HepG2 (cell line): ENCODE results near the gene MTMR10. TPM values are rescaled to one million over a fixed set of nuclear protein-coding genes. Genes with fewer than 3 reads are reported as not detected.

Experiments
- CHCHD3 ChIP-seq: sonication (generic); formaldehyde crosslinking; IDR thresholded peaks from 2 replicates; pipeline ENCODE4 v1.8.0; 2022; ENCODE audit warnings: mild to moderate bottlenecking, missing genetic modification reagents, moderate library complexity
- SYNCRIP ChIP-seq: fragments of 200-400 bp; formaldehyde crosslinking; IDR thresholded peaks from 2 replicates; pipeline ENCODE4 v1.6.1; 2018; ENCODE audit warnings: mild to moderate bottlenecking, low read depth, low read length; ENCODE audit not compliant: insufficient read depth
- ZFP36L2 ChIP-seq: sonication (generic); formaldehyde crosslinking; IDR thresholded peaks from 2 replicates; pipeline ENCODE4 v1.4.0; 2020; ENCODE audit warnings: missing genetic modification reagents
- polyA plus RNA-seq, 8 experiments: library from polyadenylated mRNA; depleted of rRNA in 3 of 8; stranded (reverse) in 7 of 8; unstranded in 1 of 8; fragments of >200 nt; fragmentation: Illumina TruSeq in 4 of 8; extraction: Trizol in 4 of 8; gene quantifications; 2 replicates each; pipeline versions ENCODE4 v1.2.1 to v1.2.3, GENCODE V29; 2011 to 2016; ENCODE audit warnings: low read depth in 4 of 8, missing spikeins in 1 of 8, mixed read lengths in 1 of 8; ENCODE audit not compliant: insufficient read depth in 1 of 8
- total RNA-seq, 5 experiments: library from RNA; depleted of rRNA; stranded (reverse); fragments of >200 nt; fragmentation: Illumina TruSeq; extraction: Trizol; gene quantifications; 2 replicates each; pipeline ENCODE4 v1.2.3, GENCODE V29; 2016; ENCODE audit warnings: low read depth in 1 of 5
- TF ChIP-seq, protein P1 (sequence below): sonication (generic); formaldehyde crosslinking; IDR thresholded peaks from 2 replicates; pipeline ENCODE4 v1.5.0; 2020; ENCODE audit warnings: missing genetic modification reagents, mild to moderate bottlenecking, borderline replicate concordance
- TF ChIP-seq, protein P2 (sequence below): sonication (generic); formaldehyde crosslinking; IDR thresholded peaks from 2 replicates; pipeline ENCODE4 v1.4.0; 2020; ENCODE audit warnings: low read depth, mild to moderate bottlenecking, missing genetic modification reagents
- TF ChIP-seq, protein P3 (sequence below): IDR thresholded peaks from 2 replicates; pipeline ENCODE4 v1.4.0; 2020; ENCODE audit warnings: mild to moderate bottlenecking, missing genetic modification reagents
- TF ChIP-seq, protein P4 (sequence below): IDR thresholded peaks from 2 replicates; pipeline ENCODE4 v1.6.1; 2018; ENCODE audit warnings: missing genetic modification reagents

The MTMR10 gene
- total and polyA plus RNA-seq, 2 of the 13 experiments (the other 11 are each of a cell fraction or from before 2014, with no cell fraction given): 10.2 to 17.4 TPM

DNA sequence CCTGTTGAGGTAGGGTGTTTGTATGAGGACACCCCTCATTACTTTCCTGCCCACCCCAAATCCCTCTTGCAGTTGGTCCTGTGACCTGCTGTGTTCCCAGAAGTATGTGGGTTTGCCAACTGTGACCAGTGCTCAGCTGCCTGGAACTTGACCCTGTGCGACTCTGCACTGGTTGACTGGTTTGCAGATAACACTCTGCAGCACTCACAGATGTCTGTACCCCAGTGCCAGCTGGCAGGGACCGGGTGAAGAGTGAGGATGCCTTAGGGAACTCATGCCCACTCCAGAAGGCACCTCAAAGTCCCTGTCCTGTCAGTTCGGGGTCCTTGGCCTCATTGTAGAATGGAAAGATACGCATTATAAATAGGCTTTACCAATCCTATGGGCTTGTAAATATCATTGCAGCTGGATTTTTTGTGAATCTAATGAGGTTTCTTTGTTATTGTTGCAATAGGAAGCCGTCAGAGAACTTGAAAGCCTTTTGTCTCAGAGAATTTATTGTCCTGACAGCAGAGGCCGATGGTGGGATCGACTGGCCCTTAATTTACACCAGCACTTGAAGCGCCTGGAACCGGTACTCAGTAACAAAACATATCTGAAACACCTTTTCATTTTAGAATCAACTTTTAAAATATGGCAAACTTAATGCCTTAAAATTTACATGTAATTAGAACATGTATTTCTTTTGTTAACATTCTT, 69.5 kb downstream of the MTMR10 start (continued):
- TF ChIP-seq, protein P1, sequence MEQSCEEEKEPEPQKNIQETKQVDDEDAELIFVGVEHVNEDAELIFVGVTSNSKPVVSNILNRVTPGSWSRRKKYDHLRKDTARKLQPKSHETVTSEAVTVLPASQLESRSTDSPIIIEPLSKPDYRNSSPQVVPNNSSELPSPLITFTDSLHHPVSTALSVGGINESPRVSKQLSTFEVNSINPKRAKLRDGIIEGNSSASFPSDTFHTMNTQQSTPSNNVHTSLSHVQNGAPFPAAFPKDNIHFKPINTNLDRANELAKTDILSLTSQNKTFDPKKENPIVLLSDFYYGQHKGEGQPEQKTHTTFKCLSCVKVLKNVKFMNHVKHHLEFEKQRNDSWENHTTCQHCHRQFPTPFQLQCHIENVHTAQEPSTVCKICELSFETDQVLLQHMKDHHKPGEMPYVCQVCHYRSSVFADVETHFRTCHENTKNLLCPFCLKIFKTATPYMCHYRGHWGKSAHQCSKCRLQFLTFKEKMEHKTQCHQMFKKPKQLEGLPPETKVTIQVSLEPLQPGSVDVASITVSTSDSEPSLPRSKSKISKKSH (CRISPR knock-in tag): no peak
- no peak for TF ChIP-seq ZFP36L2 (CRISPR knock-in tag)
- TF ChIP-seq, protein P2, sequence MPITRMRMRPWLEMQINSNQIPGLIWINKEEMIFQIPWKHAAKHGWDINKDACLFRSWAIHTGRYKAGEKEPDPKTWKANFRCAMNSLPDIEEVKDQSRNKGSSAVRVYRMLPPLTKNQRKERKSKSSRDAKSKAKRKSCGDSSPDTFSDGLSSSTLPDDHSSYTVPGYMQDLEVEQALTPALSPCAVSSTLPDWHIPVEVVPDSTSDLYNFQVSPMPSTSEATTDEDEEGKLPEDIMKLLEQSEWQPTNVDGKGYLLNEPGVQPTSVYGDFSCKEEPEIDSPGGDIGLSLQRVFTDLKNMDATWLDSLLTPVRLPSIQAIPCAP (CRISPR knock-in tag): no peak
- TF ChIP-seq, protein P3, sequence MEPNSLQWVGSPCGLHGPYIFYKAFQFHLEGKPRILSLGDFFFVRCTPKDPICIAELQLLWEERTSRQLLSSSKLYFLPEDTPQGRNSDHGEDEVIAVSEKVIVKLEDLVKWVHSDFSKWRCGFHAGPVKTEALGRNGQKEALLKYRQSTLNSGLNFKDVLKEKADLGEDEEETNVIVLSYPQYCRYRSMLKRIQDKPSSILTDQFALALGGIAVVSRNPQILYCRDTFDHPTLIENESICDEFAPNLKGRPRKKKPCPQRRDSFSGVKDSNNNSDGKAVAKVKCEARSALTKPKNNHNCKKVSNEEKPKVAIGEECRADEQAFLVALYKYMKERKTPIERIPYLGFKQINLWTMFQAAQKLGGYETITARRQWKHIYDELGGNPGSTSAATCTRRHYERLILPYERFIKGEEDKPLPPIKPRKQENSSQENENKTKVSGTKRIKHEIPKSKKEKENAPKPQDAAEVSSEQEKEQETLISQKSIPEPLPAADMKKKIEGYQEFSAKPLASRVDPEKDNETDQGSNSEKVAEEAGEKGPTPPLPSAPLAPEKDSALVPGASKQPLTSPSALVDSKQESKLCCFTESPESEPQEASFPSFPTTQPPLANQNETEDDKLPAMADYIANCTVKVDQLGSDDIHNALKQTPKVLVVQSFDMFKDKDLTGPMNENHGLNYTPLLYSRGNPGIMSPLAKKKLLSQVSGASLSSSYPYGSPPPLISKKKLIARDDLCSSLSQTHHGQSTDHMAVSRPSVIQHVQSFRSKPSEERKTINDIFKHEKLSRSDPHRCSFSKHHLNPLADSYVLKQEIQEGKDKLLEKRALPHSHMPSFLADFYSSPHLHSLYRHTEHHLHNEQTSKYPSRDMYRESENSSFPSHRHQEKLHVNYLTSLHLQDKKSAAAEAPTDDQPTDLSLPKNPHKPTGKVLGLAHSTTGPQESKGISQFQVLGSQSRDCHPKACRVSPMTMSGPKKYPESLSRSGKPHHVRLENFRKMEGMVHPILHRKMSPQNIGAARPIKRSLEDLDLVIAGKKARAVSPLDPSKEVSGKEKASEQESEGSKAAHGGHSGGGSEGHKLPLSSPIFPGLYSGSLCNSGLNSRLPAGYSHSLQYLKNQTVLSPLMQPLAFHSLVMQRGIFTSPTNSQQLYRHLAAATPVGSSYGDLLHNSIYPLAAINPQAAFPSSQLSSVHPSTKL: no peak
- TF ChIP-seq CHCHD3: no peak
- TF ChIP-seq, protein P4, sequence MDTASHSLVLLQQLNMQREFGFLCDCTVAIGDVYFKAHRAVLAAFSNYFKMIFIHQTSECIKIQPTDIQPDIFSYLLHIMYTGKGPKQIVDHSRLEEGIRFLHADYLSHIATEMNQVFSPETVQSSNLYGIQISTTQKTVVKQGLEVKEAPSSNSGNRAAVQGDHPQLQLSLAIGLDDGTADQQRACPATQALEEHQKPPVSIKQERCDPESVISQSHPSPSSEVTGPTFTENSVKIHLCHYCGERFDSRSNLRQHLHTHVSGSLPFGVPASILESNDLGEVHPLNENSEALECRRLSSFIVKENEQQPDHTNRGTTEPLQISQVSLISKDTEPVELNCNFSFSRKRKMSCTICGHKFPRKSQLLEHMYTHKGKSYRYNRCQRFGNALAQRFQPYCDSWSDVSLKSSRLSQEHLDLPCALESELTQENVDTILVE: no peak
- TF ChIP-seq SYNCRIP: no peak
- TF ChIP-seq, all 625 proteins: peak for 0
